K562 (cell line): ENCODE data around the gene FTL. TPM values are rescaled to one million over a fixed set of nuclear protein-coding genes. Genes with fewer than 3 reads are reported as not detected.

Experiments used
- CREM ChIP-seq: IDR thresholded peaks from 2 replicates; pipeline ENCODE4 v1.6.1; 2014; ENCODE audit warnings: antibody characterized with exemption, low read depth
- GATAD2B ChIP-seq: fragments of 450-650 bp; IDR thresholded peaks from 2 replicates; pipeline ENCODE4 v1.6.1; 2017; ENCODE audit warnings: mild to moderate bottlenecking, borderline replicate concordance
- PHF8 ChIP-seq: fragments of 200-600 bp; sonication (generic); IDR thresholded peaks from 2 replicates; pipeline ENCODE4 v1.6.1; 2012; ENCODE audit warnings: mixed run types, mild to moderate bottlenecking, inconsistent platforms, low read length, moderate library complexity, borderline replicate concordance
- PHTF2 ChIP-seq: fragments of 250-450 bp; sonication (Bioruptor Pico); IDR thresholded peaks from 2 replicates; pipeline ENCODE4 v1.5.0; 2021; ENCODE audit warnings: mild to moderate bottlenecking
- POLR2G ChIP-seq: fragments of 200-400 bp; formaldehyde crosslinking; IDR thresholded peaks from 2 replicates; pipeline ENCODE4 v1.6.1; 2017; ENCODE audit warnings: low read depth, mild to moderate bottlenecking, antibody characterized with exemption, low read length, moderate library complexity
- TAF9B ChIP-seq: fragments of 450-650 bp; IDR thresholded peaks from 2 replicates; pipeline ENCODE4 v1.6.1; 2018; ENCODE audit warnings: mild to moderate bottlenecking; ENCODE audit not compliant: partially characterized antibody
- ZBTB1 ChIP-seq: sonication (generic); formaldehyde crosslinking; IDR thresholded peaks from 2 replicates; pipeline ENCODE4 v1.8.1; 2023; ENCODE audit warnings: missing genetic modification reagents, low read depth, mild to moderate bottlenecking, borderline replicate concordance
- ZNF347 ChIP-seq: fragments of 450-650 bp; formaldehyde crosslinking; IDR thresholded peaks from 2 replicates; pipeline ENCODE4 v1.4.0; 2020; ENCODE audit warnings: low read depth, mild to moderate bottlenecking, moderate library complexity
- ZNF699 ChIP-seq: fragments of 250-450 bp; sonication (Bioruptor Pico); IDR thresholded peaks from 2 replicates; pipeline ENCODE4 v1.8.0; 2021; ENCODE audit warnings: mild to moderate bottlenecking, moderate library complexity; ENCODE audit not compliant: insufficient replicate concordance
- polyA plus RNA-seq, 8 experiments: library from polyadenylated mRNA; depleted of rRNA in 4 of 8; stranded (reverse) in 5 of 8; unstranded in 3 of 8; fragments of >200 nt; fragmentation: Nextera tagmentation in 2 of 8; fragmentation: Illumina TruSeq in 1 of 8; extraction: Ambion mirVana in 2 of 8; extraction: Trizol in 1 of 8; gene quantifications; 2 replicates each; pipeline versions ENCODE4 v1.2.1 to v1.2.3, GENCODE V29; 2011 to 2014; ENCODE audit warnings: inconsistent platforms in 1 of 8, missing spikeins in 1 of 8
- total RNA-seq, 7 experiments: library from RNA; depleted of rRNA in 6 of 7; stranded (reverse); fragments of >200 nt in 6 of 7; fragmentation: Illumina TruSeq in 2 of 7; extraction: Trizol in 2 of 7; gene quantifications; 2 replicates each; pipeline versions ENCODE4 v1.2.1 to v1.2.3, GENCODE V29; 2011 to 2021; ENCODE audit warnings: low replicate concordance in 1 of 7
- TF ChIP-seq, protein P1 (sequence below), 2 experiments: fragments of 450-650 bp; IDR thresholded peaks; 2 replicates each; pipeline ENCODE4 v1.6.1; 2016; ENCODE audit warnings: mild to moderate bottlenecking in 2 of 2, borderline replicate concordance in 1 of 2, low read depth in 1 of 2, moderate library complexity in 1 of 2
- TF ChIP-seq, protein P2 (sequence below): fragments of 200-800 bp; sonication (Bioruptor generic); IDR thresholded peaks from 2 replicates; pipeline ENCODE4 v1.6.1; 2017; ENCODE audit warnings: missing genetic modification characterization, missing compliant biosample characterization
- TF ChIP-seq, protein P3 (sequence below): sonication (generic); formaldehyde crosslinking; IDR thresholded peaks from 2 replicates; pipeline ENCODE4 v1.9.0; 2022; ENCODE audit warnings: mild to moderate bottlenecking, missing genetic modification reagents
- TF ChIP-seq, protein P4 (sequence below): fragments of 450-650 bp; formaldehyde crosslinking; conservative IDR thresholded peaks from 2 replicates; pipeline ENCODE4 v1.4.0; 2022; ENCODE audit warnings: mild to moderate bottlenecking, missing genetic modification characterization

Gene FTL
- total and polyA plus RNA-seq, 9 of the 15 experiments (the other 6 are each of a cell fraction or from before 2014, with no cell fraction given): 1,231 to 27,415 (median 3,965) TPM

DNA sequence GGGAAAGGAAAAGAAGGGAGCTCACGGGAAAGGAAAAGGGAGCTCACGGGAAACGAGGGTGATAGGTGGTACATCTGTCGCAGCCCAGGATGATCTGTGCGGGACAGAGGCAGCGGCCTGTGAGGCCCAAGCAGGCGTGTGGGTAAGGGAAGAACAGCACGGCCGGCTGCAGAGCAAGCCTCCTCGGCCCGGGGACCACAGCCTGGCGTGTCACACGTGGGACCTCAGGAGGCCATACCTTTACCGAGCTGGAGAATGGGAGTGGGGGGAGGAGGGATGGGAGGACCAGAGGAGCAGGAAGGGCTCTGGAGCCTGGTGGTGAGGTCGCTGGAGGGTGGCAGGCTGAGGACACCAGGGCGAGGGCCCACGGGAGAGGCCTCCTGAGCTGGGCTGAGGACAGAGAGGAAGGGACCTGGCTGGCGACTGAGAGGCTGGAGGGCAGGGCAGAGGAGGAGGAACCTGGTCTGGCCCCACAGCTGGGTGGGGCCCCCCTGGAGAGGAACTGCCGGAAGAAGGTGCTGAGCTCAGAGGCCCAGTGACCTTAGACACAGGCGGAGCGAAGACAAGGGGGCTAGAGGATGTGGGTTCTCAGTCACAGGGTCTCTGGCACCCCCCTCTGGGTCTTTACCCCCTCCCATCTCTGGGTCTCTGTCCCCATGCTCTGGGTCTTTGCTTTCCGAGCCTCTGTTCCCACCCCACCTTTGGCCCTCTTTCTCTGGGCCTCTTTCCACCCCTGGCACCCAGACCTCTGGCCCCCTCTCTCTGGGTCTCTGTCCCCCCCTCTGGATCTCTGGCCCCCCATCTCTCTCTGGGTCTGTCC is 2.9 kb upstream of the FTL start (continued):
- TF ChIP-seq, protein P1, sequence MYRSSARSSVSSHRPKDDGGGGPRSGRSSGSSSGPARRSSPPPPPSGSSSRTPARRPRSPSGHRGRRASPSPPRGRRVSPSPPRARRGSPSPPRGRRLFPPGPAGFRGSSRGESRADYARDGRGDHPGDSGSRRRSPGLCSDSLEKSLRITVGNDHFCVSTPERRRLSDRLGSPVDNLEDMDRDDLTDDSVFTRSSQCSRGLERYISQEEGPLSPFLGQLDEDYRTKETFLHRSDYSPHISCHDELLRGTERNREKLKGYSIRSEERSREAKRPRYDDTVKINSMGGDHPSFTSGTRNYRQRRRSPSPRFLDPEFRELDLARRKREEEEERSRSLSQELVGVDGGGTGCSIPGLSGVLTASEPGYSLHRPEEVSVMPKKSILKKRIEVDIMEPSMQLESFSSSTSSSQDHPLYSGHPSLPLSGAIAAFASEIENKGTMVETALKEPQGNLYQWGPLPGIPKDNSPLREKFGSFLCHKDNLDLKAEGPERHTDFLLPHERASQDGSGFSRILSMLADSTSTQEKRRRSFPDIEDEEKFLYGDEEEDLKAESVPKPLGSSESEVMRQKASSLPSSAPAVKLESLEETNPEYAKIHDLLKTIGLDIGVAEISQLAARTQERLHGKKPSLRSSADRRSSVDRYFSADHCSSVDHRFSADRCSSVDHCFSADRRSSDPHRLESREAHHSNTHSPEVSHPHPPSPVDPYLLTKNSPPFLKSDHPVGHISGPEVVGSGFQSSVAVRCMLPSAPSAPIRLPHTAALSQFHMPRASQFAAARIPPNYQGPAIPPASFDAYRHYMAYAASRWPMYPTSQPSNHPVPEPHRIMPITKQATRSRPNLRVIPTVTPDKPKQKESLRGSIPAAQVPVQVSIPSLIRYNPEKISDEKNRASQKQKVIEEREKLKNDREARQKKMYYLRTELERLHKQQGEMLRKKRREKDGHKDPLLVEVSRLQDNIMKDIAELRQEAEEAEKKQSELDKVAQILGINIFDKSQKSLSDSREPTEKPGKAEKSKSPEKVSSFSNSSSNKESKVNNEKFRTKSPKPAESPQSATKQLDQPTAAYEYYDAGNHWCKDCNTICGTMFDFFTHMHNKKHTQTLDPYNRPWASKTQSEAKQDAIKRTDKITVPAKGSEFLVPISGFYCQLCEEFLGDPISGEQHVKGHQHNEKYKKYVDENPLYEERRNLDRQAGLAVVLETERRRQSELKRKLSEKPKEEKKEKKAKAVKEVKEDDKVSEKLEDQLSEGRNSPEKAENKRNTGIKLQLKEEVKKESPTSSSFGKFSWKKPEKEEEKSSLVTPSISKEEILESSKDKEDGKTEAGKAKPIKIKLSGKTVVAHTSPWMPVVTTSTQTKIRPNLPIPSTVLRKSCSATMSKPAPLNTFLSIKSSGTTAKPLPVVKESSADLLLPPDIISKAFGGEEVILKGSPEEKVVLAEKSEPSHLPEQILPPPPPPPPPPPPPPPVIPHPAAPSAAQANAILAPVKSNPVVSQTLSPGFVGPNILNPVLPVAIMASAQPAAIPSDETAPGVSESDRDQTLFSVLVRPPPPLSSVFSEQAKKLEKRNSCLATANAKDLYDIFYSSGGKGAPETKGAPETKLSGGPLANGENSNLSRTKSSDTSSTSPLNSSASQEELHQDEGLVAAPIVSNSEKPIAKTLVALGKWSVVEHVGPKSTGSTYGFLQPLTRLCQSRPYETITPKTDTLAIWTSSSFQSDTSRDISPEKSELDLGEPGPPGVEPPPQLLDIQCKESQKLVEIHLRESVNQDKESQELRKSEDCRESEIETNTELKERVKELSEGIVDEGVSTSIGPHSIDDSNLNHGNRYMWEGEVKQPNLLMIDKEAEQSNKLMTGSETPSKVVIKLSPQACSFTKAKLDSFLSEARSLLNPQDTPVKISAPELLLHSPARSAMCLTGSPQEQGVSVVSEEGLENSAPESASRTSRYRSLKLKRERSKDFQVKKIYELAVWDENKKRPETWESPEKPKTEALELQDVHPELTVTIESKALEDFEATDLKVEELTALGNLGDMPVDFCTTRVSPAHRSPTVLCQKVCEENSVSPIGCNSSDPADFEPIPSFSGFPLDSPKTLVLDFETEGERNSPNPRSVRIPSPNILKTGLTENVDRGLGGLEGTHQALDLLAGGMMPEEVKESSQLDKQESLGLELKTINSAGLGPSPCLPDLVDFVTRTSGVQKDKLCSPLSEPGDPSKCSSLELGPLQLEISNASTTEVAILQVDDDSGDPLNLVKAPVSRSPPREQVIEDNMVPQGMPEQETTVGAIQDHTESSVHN (IDR thresholded peaks at IDR 0.05; ENCODE audit: borderline replicate concordance in 1 of 2, low read depth in 1 of 2): peak in 1 of 2 experiments; percentile 15; a peak in 1 of 4 replicates
- TF ChIP-seq CREM (peak; percentile 60), PHTF2 (CRISPR knock-in tag) (no peak), ZNF347 (CRISPR knock-in tag) (no peak), TAF9B (peak; percentile 85), POLR2G (peak; percentile 88), PHF8 (peak; percentile 55; the same call in 1 of the 2 replicates), GATAD2B (peak; percentile 61; the same call in 1 of the 2 replicates), ZNF699 (no peak), ZBTB1 (CRISPR knock-in tag) (0 out of 2 replicates have a peak, but pooled peaks have one; percentile 49)
- TF ChIP-seq, protein P2, sequence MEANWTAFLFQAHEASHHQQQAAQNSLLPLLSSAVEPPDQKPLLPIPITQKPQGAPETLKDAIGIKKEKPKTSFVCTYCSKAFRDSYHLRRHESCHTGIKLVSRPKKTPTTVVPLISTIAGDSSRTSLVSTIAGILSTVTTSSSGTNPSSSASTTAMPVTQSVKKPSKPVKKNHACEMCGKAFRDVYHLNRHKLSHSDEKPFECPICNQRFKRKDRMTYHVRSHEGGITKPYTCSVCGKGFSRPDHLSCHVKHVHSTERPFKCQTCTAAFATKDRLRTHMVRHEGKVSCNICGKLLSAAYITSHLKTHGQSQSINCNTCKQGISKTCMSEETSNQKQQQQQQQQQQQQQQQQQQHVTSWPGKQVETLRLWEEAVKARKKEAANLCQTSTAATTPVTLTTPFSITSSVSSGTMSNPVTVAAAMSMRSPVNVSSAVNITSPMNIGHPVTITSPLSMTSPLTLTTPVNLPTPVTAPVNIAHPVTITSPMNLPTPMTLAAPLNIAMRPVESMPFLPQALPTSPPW: peak; percentile 92
- TF ChIP-seq, protein P3, sequence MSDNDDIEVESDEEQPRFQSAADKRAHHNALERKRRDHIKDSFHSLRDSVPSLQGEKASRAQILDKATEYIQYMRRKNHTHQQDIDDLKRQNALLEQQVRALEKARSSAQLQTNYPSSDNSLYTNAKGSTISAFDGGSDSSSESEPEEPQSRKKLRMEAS: peak; percentile 93
- TF ChIP-seq, protein P4, sequence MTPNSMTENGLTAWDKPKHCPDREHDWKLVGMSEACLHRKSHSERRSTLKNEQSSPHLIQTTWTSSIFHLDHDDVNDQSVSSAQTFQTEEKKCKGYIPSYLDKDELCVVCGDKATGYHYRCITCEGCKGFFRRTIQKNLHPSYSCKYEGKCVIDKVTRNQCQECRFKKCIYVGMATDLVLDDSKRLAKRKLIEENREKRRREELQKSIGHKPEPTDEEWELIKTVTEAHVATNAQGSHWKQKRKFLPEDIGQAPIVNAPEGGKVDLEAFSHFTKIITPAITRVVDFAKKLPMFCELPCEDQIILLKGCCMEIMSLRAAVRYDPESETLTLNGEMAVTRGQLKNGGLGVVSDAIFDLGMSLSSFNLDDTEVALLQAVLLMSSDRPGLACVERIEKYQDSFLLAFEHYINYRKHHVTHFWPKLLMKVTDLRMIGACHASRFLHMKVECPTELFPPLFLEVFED (CRISPR knock-in tag): peak; percentile 86
